ENCODE measurements around the gene SHISA6. TPM values are rescaled to one million over a fixed set of nuclear protein-coding genes. Genes with fewer than 3 reads are reported as not detected.

Gene SHISA6
- total RNA-seq, 1 experiment from 2014 or later: not detected

DNA sequence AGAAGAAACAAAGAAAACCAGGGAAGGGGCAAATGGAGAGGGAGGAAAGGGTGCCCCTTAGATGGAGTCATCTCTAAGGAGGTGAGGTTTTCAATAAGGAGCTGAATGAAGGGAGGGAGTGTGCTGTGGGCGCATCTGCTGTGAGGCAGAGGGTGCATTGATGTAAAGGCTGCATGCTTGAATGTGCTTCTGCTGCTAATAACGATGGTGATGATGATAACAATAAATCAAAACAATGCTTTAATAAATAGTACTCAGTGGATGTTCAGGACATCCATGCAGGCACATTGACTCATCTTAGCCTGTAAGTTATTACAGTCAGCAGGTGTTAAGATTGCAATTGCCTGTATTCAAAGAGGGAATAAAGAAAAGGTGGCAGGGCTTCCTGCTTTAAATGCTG, 87.8 kb downstream of the SHISA6 start:
- no peak for DNase-seq (ENCODE audit: low read depth)
- in situ Hi-C loops (cut with HindIII; ENCODE audit: low pct_unique_long_range_greater_than_20kb, low sequenced_read_pairs): no loop called here

DNA sequence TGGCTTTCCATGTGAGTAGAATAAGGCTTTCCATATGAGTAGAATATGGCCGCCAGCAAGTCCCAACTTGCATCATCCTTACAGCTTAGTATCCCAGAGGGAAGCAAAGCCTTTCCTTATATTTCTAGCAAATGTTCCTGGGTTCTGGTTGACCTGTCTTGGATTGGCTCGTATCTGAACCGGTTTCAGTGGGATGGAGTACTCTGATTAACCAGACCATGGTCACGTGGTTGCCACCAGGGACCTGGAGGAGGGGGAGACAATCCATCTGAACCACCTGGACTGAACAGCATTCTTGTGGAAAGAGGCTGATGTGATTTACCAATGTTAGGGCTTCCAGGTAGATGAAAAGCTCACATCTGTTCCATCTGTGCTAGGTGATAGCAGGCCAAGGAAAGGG, 89.0 kb downstream of the SHISA6 start:
- DNase-seq (ENCODE audit: low read depth): no peak
- in situ Hi-C loops (cut with HindIII; ENCODE audit: low pct_unique_long_range_greater_than_20kb, low sequenced_read_pairs): no loop called here

DNA sequence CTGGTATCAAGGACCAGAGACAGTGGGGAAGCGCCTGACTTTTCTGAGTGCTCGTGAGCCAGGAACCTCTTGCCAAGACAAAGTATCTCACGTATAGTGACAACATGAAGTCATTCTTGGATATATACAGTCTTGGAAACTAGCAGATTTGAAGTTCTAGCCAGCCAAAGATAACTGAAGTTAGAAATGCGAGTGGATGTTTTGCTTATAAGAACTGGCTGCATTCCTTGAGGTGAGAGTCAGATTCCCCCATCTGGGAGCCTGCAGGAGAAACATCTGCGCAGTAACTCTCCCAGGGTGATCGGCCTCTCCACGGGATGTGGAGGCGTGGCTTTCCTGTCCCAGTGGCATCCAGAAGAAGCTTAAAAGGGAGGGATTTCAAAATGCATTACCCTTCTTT, 89.8 kb downstream of the SHISA6 start:
- no peak for DNase-seq (ENCODE audit: low read depth)
- in situ Hi-C loops (cut with HindIII; ENCODE audit: low pct_unique_long_range_greater_than_20kb, low sequenced_read_pairs): no loop called here

DNA sequence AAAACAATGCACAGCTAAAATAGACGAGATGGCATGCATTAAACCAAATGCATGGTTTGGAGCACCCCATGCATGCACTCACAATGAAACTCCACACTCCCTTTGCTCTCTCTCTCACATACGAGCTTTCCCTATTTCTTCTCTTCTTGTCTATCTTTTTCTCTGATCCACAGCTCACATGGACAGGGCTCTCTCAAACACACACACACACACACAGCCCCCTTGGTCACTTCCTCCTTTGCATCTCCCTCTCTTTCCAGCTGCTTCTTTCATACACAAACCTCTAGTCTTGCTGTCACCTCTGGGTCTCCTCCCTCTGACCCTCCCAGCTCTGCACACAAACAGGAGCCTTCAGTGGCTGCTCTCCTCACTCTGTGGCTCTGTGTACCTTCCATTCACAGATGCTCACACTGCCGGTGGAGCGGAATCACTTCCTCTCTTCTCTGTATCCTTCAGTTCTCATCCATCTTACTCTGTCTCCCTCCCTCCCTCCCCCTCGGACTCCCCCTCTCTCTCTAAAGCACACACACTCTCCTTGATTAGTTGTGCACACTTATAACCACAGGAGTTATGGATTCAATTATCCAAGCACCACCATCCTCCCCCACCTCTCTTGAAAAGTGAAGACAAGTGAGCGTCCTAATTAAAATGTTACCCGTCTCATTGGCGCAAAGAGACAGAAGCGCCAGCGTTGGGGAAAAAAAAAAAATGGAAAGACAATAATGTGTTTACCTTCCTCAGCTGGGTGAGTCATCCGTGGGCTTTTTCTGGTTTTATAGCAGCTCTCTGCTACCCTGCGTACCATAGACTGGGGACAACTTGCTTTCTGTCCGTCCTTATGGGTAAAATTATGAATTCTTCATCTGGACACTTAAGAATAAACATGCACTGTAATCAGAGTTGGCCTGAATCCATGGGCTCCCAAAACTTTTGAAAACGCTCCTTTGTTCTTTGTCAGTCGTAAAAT, 90.8 kb downstream of the SHISA6 start:
- no peak for DNase-seq (ENCODE audit: low read depth)
- in situ Hi-C loops (cut with HindIII; ENCODE audit: low pct_unique_long_range_greater_than_20kb, low sequenced_read_pairs): no loop called here

DNA sequence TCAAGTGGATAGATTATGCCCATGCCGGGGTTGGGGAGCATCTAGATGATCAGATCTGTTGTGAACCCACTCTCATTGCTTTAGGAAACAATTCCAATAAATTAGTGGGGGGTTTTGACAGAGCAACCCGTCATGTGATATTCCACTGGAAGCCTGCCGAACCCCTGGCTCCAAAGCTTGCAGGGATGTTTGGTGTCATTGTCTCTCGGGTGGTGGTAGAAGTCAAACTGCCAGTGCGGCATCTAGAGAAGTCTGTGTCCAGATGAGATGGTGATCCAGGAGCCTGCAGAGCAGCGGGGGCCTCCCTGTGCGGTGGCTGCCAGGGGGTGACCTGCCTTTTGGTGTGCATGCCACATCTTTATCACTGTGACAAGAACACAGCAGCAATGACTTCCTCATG, 91.7 kb downstream of the SHISA6 start:
- in situ Hi-C loops (cut with HindIII; ENCODE audit: low pct_unique_long_range_greater_than_20kb, low sequenced_read_pairs): no loop called here
- DNase-seq (ENCODE audit: low read depth): no peak

DNA sequence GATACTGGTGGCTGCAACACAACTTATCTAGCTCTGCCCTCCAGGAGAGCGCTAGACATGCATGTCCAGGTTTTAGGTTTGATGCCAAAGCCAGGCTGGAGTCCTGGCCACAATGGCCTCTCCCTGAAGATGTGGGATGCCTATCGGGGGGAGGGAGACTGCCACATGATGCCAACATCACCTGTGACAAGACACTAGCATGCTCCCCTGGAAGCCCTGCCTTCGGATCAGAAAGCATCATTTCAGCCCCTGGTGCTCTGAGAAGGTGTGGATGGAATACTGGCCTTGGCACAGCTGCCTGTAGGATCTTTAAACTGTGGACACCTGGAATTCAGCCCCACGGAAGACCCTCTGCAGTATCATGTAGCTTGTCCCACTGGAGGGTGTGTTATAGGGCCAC, 93.5 kb downstream of the SHISA6 start:
- DNase-seq (ENCODE audit: low read depth): no peak
- in situ Hi-C loops (cut with HindIII; ENCODE audit: low pct_unique_long_range_greater_than_20kb, low sequenced_read_pairs): no loop called here

DNA sequence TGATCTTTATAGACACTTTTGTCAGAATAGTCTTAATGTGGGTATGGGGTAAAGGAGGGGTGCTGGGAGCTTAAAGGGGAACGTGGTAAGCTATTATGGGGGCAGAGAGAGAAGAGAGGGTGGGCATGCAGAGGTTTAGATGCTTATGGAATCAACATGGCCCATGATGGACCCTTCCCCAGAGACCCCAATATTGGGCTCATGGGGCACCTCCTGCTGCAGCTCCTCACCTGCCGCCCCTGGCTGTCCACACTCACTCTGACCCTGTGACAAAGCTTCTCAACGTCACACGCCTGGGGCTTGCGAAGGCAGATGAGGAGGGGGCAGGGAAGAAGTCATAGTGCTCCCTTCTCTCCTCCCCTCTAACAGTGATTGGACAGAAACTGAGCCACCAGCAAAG, 95.3 kb downstream of the SHISA6 start:
- in situ Hi-C loops (cut with HindIII; ENCODE audit: low pct_unique_long_range_greater_than_20kb, low sequenced_read_pairs): no loop called here
- DNase-seq (ENCODE audit: low read depth): no peak

DNA sequence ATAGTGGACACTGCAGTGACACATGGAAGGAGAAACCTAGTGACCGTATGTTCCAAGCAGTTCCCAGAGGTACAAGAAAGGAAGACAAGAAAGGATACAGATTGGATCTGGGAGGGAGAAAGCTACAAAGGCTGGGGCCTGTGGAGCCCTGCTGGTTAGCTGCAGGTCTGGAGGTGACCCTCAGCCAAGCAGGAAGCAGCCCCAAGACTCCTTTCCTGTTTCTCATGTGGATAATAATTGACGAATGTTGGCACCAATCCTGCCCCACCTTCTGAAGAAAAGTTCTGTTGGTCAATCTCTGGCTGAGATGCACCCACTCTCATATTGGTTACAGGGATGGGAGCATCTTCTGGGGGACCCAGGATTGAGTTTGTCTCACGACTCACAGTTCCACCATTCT, 99.8 kb downstream of the SHISA6 start:
- DNase-seq (ENCODE audit: low read depth): no peak
- in situ Hi-C loops (cut with HindIII; ENCODE audit: low pct_unique_long_range_greater_than_20kb, low sequenced_read_pairs): no loop called here

DNA sequence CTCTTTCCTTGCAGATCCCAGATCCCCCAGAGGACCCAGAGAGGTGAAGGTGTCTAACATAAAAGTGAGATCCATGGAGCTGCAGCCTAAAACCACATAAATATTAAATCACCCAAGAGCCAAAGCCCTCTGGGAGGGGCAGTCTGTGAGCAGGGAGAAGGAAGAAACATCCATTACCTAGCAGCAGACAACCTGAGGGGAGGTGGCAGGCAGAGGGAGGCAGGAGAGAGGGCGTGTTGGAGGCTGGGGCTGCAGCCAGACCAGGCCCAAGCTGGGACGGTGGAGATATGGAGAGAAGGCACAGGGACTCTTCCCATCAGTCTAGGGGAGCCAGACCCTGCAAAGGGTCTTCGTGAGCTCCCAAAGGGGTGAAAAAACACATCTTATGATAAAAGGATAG, 101.1 kb downstream of the SHISA6 start:
- DNase-seq (ENCODE audit: low read depth): no peak
- in situ Hi-C loops (cut with HindIII; ENCODE audit: low pct_unique_long_range_greater_than_20kb, low sequenced_read_pairs): no loop called here

DNA sequence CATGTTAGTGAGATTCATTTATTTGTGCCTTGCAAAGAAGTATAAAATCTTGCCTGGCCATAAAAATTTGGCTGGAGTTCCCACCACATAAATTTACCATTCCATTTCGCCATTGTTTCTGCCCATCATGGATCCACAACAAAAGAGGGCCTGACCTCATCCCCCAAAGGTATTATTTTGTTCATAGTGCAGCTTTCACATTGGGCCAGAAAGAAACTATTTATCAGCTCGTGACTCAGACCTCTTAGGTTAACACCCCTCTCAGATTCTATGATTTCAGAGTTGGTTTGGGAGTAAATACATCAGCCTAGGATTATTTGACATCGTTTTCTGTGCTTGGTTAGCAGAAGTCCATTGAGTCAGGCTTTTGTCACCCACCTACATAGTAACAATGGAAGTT, 108.1 kb downstream of the SHISA6 start:
- in situ Hi-C loops (cut with HindIII; ENCODE audit: low pct_unique_long_range_greater_than_20kb, low sequenced_read_pairs): no loop called here
- DNase-seq (ENCODE audit: low read depth): no peak

DNA sequence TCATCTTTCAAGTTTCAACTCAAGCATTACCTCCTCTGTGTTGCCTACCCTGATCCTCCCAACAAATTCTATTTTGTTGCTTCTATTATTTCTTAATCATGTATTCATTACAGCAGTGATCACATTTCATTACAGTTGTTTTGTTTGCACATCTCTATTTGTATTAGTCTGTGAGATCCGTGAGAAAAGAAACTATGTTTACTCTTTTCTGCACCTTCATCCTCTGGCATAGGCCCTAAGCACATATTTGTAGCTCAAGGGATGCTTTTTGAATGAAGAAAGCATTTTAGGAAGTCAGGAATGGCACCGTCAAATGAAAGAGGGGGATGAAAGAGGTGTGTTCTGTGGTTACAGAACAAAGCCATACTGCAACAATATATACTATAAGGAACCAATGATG, 110.5 kb downstream of the SHISA6 start:
- no peak for DNase-seq (ENCODE audit: low read depth)
- in situ Hi-C loops (cut with HindIII; ENCODE audit: low pct_unique_long_range_greater_than_20kb, low sequenced_read_pairs): no loop called here

DNA sequence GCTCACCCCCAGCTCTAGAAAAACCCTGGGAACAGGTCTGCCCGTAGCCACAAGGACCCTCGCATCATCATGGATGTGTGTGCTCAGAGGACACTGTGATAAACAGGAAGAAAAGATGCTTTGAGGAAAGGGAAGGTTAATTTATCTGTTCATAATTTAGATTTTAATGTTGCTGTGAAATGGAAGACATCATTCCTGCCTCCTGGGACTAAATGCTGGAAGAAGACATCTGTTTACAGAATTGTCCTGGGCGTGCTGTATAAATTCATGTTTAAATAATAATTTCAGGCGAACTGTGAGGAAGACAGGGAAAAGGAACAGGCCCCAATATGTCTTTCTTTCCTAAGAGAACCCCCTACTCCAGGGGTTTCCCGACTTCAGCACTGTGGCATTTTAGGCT, 112.6 kb downstream of the SHISA6 start:
- DNase-seq (ENCODE audit: low read depth): no peak
- in situ Hi-C loops (cut with HindIII; ENCODE audit: low pct_unique_long_range_greater_than_20kb, low sequenced_read_pairs): no loop called here

DNA sequence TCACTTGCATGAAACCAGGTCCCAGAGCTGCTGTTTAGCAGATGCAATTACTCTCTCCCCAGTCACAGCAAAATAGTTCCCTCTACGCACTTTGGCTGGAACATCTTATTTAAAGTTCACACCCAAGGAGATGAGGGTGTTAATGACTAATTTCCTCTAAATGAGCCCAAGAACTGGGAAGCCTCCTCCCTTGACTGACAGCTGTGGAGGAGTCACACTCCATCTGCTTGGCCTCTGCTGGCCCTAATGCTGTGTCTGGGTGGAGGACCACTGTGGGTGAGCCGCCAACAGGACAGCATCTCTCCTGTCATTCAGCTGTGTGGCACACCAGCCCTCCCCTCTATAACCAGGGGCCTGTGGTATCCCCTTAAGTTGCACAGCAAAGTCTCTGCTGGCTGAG, 115.4 kb downstream of the SHISA6 start:
- in situ Hi-C loops (cut with HindIII; ENCODE audit: low pct_unique_long_range_greater_than_20kb, low sequenced_read_pairs): no loop called here

DNA sequence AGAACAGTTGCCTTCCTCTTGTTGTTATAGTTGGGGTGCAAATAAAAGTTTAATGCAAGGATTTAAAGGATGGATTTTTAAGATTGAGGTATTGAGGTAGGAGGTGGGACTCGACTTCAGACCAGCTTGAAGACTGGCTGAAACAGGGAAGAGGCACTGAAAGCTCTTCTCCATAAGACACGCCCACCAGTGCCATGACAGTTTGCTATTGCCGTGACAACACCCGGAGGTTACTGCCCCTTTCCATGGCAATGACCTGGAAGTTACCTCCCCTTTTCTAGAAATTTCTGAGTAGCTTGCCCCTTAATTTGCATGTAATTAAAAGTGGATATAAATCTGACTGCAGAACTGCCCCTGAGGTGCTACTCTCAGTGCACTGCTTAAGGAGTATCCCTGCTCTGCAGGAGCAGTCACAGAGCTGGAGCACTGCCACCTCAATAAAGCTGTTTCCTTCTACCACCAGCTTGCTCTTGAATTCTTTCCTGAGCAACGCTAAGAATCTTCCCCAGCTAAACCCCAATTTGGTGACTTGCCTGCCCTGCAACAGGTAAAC, 122.6 kb downstream of the SHISA6 start:
- in situ Hi-C loops (cut with HindIII; ENCODE audit: low pct_unique_long_range_greater_than_20kb, low sequenced_read_pairs): no loop called here
- DNase-seq (ENCODE audit: low read depth): no peak

More for the DNA sequence above, 115.4 kb downstream of the SHISA6 start:
- DNase-seq (ENCODE audit: low read depth): no peak

DNA sequence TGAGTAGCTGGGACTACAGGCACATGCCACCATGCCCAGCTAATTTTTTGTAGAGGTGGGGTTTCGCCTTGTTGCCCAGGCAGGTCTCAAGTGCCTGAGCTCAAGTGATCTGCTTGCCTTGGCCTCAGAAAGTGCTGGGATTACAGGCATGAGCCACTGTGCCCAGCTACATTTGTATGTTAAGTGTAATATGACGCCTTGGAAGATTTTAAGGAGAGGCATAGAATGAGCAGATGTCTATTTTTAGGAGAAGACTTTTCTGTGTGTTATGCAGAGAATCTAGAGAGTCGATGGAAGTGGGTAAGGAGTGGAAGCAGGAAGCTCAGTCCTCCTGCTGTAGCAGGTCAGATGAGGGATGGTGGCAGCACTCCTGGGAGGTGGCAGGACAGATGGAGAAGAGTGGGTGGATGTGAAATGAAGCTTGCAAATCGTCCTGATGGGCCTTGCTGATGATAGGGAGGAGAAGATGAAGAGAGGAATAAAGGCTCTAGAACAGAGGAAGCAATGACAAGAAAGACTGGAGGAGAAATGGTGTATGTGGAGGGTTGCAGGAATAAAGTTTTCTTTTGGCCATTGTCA, 125.3 kb downstream of the SHISA6 start:
- DNase-seq (ENCODE audit: low read depth): no peak
- in situ Hi-C loops (cut with HindIII; ENCODE audit: low pct_unique_long_range_greater_than_20kb, low sequenced_read_pairs): no loop called here

DNA sequence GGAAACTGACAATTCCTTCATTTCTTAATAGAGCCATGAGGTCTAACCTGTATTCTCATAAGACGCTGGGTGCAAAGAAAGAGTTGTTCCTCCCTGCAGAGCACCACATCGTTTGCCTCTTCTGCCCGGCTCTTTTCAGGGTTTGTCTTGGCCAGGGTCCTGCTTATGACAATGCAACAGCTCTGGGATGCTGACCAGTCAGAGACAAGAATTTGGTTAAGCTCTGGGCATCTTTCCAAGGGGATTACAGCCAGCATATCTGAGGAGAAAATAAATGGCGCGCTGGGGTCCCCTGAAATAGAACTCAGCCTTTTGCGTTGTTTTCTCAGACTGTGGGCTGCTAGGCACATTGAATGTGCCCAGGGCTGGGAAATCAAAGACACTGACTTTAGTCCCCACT, 128.6 kb downstream of the SHISA6 start:
- DNase-seq (ENCODE audit: low read depth): no peak
- in situ Hi-C loops (cut with HindIII; ENCODE audit: low pct_unique_long_range_greater_than_20kb, low sequenced_read_pairs): no loop called here

DNA sequence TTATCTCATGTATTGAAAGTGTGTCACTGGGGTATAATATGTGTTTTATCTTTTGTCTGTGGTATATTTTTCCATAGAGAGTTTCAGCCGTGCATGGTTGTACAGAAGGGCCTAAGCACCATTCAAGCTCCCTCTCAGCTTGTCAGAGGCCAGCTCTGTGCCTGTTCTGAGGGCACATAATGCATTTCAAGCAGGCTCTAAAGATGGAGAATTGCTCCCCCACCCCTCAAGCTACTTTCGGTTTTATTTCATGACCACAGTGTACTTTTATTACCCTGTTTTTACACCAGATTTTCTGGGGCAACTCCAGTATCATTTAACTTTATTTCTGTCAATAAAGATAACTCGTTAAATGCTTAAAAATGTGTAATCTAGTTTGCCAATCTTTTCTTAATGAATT, 131.7 kb downstream of the SHISA6 start:
- DNase-seq (ENCODE audit: low read depth): no peak
- in situ Hi-C loops (cut with HindIII; ENCODE audit: low pct_unique_long_range_greater_than_20kb, low sequenced_read_pairs): no loop called here

DNA sequence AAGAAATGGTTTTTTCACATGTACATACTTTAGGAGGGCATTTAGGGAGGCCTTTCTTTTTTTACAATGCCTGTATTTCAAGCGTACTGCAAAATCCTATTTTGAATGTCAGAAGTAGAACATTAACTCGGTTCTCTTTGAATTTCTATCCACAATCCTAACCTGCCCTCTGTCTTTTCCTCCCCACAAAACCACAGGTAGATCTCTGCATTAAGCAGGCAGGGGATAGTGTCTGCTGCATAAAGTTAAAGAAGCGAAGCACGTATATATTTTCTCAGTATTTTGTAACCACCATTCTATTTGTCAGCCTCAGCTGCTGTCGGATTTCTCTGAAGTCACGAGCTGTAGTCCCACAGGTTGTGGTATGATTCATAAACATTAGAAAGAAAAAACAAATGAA, 137.5 kb downstream of the SHISA6 start:
- DNase-seq (ENCODE audit: low read depth): no peak
- in situ Hi-C loops (cut with HindIII; ENCODE audit: low pct_unique_long_range_greater_than_20kb, low sequenced_read_pairs): no loop called here

DNA sequence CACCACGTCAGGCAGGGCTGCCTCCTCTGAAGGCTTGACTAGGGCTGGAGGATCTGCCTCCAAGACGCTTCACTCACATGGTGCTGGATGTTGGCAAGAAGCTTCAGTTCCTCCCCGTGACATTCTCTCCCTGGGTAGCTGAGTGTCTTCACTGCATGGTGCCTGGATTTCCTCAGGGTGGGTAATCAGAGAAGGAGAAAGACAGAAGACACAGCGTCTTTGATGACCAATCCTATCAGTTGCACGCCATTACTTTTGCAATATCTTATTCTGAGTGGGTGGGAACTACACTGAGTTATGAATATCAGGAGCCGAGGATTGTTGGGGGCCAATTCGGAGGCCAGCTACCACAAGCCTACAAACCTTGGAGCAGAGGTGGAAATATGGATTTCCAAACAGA, 139.7 kb downstream of the SHISA6 start:
- no peak for DNase-seq (ENCODE audit: low read depth)
- in situ Hi-C loops (cut with HindIII; ENCODE audit: low pct_unique_long_range_greater_than_20kb, low sequenced_read_pairs): no loop called here

DNA sequence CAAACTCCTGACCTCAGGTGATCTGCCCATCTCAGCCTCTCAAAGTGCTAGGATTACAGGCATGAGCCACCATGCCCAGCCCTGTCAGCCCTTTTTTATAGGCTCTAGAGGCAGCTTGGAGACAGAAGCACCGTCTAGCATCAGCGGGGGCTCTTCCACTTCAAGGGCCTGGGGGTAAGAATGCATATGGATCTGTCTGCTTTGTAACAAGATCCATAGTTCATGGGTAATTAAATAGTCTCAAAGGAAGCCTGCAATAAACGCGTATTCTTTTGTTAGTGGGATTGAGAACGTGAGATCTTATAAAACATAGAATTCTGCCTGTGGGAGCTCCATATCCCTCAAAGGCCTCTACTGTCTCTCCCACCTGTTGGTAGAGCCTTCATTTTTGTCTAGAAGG, 142.1 kb downstream of the SHISA6 start:
- in situ Hi-C loops (cut with HindIII; ENCODE audit: low pct_unique_long_range_greater_than_20kb, low sequenced_read_pairs): no loop called here
- DNase-seq (ENCODE audit: low read depth): no peak
